ENCODE measurements around the gene HK3. TPM values are rescaled to one million over a fixed set of nuclear protein-coding genes. Genes with fewer than 3 reads are reported as not detected.

Gene HK3
- total RNA-seq, 1 donor, result 24.2 TPM

DNA sequence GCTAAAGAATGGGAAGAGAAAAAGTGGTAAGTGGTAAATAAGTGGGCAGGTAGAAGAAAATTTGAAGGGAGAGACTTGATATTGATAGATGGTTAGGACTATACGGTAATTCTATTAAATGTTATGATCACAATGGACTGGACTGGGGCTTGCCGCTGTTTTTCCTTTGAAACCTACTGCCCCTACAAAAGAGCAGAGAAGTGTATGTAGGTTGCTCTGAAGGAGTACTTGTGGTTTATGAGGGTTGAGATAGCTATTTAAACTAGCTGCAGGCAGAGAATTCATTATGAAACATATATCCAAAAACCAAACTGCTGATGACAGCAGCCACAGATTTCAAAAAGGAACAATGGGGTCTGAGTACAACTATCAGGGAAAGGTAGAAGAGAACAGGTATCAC is 16.8 kb upstream of the HK3 start:
- Histone ChIP-seq H3K4me1 (ENCODE audit: insufficient read depth, low read length) (no peaks in the 10 kb centered on the region), H3K9me3 (ENCODE audit: low read depth, low read length) (no peaks in the 10 kb centered on the region), H3K4me3 (ENCODE audit: low read length) (no peak overlapping the region), H3K27me3 (ENCODE audit: insufficient read depth, low read length) (no peaks in the 10 kb centered on the region)

DNA sequence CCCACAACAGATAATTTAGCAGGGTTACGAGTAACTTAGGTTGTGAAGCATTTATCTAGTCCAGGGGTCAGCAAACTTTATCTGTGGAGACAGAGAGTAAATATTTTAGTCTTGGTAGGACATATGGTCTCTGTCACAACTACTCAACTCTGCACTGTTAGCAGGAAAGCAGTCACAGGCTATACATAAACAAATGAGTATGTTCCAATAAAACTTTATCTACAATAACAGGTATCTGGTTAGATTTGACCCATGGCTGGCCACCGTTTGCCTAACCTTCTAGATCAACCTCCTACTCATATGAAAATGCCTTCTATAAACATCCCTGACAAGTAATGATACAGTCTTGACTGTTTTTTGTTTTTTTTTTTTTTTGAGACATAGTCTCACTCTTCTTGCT is 13.0 kb upstream of the HK3 start:
- Histone ChIP-seq H3K4me3 (ENCODE audit: low read length) (no peak overlapping the region), H3K27me3 (ENCODE audit: insufficient read depth, low read length) (no peaks in the 10 kb centered on the region)

DNA sequence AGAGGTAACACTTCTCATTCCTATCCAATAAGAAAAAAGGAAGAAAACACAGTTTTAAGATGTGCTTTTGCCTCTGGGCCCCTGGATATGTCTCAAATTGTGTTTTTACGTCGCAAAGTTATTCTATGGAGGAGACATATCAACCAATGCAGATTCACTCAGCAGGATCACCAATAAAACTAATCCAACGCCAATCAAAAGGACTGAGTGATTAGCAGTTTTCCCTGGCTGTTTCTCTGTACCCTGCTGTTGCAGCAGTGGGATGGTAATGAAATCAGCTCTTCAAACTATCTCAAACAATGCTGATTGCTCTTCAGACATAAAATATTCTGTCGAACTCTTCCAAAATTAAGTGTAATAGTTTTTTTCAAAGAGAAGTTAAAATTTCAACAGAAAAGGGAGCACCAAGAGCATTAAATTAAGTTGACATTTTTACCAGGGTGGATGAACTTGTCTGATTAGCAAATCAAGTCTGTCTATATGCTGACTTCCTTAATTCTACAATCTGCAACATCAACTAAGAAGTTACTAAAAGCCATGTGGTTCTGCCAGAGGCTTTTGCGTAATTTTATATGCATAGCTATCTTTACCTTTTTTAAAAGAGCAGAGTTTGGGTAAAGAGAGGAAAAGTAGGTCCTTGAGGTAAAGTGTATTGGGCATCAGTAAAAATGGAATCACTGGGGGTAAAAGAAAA is 9.7 kb upstream of the HK3 start:
- H3K4me3 ChIP-seq (ENCODE audit: low read length), result no peak overlapping the region
- no peaks in the 10 kb centered on the region for H3K9me3 ChIP-seq (ENCODE audit: low read depth, low read length)
- H3K4me1 ChIP-seq (ENCODE audit: insufficient read depth, low read length), result peaks cover 24% of the 10 kb centered on the region
- no peaks in the 10 kb centered on the region for H3K27me3 ChIP-seq (ENCODE audit: insufficient read depth, low read length)

More for the DNA sequence above, 13.0 kb upstream of the HK3 start:
- no peaks in the 10 kb centered on the region for H3K9me3 ChIP-seq (ENCODE audit: low read depth, low read length)
- H3K4me1 ChIP-seq (ENCODE audit: insufficient read depth, low read length), result peaks cover 22% of the 10 kb centered on the region

DNA sequence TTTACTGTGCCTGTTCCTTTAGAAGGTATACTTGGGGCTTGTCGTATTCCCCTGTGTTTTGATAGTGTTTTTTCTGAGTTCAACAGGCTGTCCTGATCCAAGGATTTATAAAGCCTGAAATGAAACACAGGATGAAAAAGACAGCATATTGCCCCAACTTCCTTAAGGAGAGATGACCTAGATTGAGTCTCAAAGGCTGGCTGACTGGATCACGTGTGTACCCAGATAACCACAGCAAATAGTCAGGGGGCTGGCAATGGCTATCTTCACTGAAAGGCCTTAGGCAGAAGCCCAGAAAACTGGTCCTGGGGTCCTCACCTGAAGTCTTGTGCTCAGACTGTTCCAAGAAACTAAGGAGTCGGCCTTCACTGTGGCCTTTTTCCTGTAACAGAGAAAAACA is 7.7 kb upstream of the HK3 start:
- H3K4me1 ChIP-seq (ENCODE audit: insufficient read depth, low read length), result peaks cover 44% of the 10 kb centered on the region
- H3K9me3 ChIP-seq (ENCODE audit: low read depth, low read length), result no peaks in the 10 kb centered on the region
- H3K4me3 ChIP-seq (ENCODE audit: low read length), result no peak overlapping the region
- H3K27me3 ChIP-seq (ENCODE audit: insufficient read depth, low read length), result no peaks in the 10 kb centered on the region

DNA sequence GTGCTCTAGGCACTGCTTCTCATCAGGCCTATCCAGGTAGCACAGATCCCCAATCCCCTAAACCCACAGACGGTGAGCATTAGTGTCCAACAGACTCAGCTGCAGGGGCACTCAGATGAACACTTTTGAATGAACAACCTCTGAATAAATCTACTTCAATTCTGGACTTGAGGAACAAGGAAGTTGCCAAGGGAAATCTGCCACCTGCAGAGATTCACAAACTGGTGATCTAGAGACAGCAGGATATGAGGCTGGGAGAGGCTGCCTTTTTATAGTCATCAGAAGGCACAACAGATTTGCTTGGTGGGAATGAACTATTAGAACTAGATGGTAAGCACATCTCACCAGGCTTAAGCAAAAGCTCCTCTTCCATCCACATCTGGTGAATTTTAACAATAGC is 7.0 kb upstream of the HK3 start:
- Histone ChIP-seq H3K4me3 (ENCODE audit: low read length) (no peak overlapping the region), H3K9me3 (ENCODE audit: low read depth, low read length) (no peaks in the 10 kb centered on the region), H3K4me1 (ENCODE audit: insufficient read depth, low read length) (peaks cover 51% of the 10 kb centered on the region), H3K27me3 (ENCODE audit: insufficient read depth, low read length) (no peaks in the 10 kb centered on the region)

DNA sequence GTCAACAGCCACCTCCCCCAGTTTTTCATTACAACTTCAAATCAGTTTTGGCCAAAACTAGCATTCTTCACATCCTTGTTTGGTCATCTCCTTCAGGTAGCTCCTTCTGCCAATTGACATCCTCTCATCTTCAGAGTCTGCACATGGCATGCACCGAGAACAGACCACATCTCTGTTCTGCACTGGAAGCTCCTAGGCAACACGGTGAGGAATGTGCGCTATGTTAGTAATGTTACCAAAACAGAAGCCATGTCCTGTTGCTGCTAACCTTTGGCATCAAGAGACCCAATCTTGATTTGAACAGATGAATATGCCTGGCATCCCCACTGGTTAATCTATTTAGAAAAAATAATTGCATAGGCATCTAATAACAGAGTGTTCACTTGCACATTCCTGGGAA is 5.1 kb upstream of the HK3 start:
- H3K4me3 ChIP-seq (ENCODE audit: low read length), result no peak overlapping the region
- H3K4me1 ChIP-seq (ENCODE audit: insufficient read depth, low read length), result peaks cover 57% of the 10 kb centered on the region
- H3K9me3 ChIP-seq (ENCODE audit: low read depth, low read length), result no peaks in the 10 kb centered on the region

DNA sequence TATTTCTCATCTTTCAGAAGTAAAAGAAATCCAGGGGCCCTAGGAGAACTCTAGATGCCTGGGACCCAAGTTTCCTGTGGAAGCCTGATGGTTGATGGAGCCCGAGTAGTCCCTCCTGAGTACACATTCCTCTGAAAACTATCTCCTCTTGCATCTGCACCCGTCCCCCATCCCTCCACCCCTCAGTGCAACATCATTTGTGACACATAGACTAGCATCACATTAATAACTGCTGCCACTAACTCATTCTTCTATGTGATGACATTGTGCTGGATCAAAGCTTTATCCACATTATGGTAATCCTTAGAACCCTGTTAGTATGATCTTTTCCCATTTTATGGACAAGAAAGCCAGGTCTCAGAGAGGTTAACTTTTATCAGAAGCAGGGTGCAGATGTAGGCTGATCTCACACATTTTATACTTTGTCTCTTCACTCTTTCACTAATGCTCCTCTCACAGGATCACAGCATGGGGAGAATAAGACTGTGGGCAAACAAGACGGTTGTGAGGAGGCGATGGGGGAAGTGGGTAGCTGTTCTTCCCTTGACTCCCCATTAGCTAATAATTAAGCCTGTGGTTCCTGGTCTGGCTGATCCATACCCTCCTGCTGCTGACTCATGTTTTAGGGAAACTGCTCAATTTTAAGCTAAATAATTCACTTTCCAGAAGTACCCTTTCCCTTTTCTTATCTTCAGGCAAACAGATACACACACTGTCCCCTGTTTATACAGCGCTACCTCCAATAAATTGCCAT is 3.9 kb upstream of the HK3 start:
- Histone ChIP-seq H3K9me3 (ENCODE audit: low read depth, low read length) (no peaks in the 10 kb centered on the region), H3K4me3 (ENCODE audit: low read length) (no peak overlapping the region), H3K4me1 (ENCODE audit: insufficient read depth, low read length) (peaks cover 56% of the 10 kb centered on the region), H3K27me3 (ENCODE audit: insufficient read depth, low read length) (no peaks in the 10 kb centered on the region)

More for the DNA sequence above, 5.1 kb upstream of the HK3 start:
- no peaks in the 10 kb centered on the region for H3K27me3 ChIP-seq (ENCODE audit: insufficient read depth, low read length)

DNA sequence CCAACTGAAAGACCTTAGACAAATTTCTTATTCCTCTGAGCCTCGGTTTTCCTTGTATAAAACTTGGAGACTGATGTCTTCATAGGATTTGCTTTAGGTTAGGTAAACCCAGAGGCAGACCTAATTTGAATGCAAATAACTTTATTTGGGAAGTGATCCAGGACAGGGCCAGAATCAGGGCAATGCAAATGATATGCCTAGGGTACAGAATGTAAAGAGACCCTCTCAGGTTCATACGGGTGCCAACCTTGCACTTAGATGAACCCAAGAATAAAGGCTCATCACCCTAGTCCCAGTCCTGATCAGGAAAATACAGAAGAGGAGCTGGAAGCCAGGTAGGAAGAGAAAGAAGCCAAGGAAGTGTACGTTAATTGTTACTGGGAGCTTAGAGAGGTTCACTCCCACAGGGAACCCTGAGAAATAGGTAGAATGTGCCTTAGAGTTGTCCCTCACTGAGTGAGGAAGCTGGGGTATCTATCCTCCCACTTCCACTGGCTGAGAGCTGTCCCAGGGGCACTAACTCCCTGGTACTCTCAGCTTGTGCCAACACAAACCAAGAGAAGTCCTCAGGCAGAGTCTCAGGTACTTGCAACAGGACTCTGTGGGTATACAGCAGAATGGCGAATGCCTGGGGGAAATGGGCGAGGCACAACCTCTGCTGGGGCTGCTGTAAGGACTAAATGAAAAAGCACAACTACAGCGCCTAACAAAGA is 3.1 kb upstream of the HK3 start:
- Histone ChIP-seq H3K27me3 (ENCODE audit: insufficient read depth, low read length) (no peaks in the 10 kb centered on the region), H3K9me3 (ENCODE audit: low read depth, low read length) (no peaks in the 10 kb centered on the region), H3K4me1 (ENCODE audit: insufficient read depth, low read length) (peaks cover 63% of the 10 kb centered on the region), H3K4me3 (ENCODE audit: low read length) (no peak overlapping the region)

DNA sequence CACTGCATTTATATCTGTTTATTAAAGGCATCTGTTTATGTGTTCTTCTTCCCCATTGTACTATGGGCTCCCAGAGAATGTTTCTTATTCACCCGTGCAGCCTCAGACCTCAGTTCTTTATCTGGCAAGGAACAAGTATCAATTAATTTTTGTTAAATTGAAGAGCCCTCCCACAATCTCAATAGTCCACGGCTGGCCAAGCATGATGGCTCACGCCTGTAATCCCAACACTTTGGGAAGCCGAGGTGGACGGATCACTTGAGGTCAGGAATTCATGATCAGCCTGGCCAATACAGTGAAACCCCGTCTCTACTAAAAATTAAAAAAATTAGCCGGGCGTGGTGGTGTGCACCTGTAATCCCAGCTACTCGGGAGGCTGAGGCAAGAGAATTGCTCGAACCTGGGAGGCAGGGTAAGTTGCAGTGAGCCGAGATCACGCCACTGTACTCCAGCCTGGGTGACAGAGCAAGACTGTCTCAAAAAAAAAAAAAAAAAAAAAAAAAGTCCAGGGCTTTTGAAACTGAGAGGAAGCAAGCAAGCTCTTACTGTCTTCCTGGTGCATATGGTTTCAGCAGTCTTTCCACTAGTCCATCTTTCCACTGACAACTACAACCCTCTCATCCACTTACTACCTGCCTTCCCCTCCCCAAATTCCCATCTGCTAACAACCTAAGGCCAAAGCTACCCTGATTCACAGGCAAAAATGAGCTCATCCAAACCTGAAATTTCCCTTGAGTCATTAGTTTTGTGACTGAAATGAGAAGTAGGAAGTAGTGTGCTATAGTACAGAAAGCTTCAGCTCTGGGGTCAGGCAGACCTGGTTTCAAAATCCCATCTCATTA is 2.3 kb upstream of the HK3 start:
- Histone ChIP-seq H3K4me1 (ENCODE audit: insufficient read depth, low read length) (peaks cover 71% of the 10 kb centered on the region), H3K27me3 (ENCODE audit: insufficient read depth, low read length) (no peaks in the 10 kb centered on the region), H3K4me3 (ENCODE audit: low read length) (no peak overlapping the region), H3K9me3 (ENCODE audit: low read depth, low read length) (no peaks in the 10 kb centered on the region)

DNA sequence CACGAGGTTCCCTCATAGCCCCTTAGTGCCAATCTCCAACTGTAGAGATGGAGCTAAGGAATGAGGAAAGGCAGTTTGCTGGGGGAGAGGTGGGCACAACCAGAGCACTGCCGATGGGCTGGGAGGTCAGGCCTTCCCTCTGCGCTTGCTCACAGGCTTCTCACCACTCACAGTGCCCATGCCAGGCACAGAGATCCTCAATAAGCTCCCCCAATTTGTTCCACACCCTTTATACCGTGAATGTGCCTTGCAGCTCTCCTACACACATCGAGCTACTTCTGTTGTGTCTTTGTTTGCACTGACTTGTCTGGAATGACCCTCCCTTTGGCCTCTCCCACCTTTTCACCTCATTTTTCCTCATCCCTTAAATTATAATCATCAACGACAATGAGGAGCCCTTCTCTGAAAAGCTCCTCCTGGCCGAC is 1.6 kb upstream of the HK3 start:
- H3K27me3 ChIP-seq (ENCODE audit: insufficient read depth, low read length), result no peaks in the 10 kb centered on the region
- H3K9me3 ChIP-seq (ENCODE audit: low read depth, low read length), result no peaks in the 10 kb centered on the region
- H3K4me1 ChIP-seq (ENCODE audit: insufficient read depth, low read length), result peaks cover 78% of the 10 kb centered on the region
- no peak overlapping the region for H3K4me3 ChIP-seq (ENCODE audit: low read length)

DNA sequence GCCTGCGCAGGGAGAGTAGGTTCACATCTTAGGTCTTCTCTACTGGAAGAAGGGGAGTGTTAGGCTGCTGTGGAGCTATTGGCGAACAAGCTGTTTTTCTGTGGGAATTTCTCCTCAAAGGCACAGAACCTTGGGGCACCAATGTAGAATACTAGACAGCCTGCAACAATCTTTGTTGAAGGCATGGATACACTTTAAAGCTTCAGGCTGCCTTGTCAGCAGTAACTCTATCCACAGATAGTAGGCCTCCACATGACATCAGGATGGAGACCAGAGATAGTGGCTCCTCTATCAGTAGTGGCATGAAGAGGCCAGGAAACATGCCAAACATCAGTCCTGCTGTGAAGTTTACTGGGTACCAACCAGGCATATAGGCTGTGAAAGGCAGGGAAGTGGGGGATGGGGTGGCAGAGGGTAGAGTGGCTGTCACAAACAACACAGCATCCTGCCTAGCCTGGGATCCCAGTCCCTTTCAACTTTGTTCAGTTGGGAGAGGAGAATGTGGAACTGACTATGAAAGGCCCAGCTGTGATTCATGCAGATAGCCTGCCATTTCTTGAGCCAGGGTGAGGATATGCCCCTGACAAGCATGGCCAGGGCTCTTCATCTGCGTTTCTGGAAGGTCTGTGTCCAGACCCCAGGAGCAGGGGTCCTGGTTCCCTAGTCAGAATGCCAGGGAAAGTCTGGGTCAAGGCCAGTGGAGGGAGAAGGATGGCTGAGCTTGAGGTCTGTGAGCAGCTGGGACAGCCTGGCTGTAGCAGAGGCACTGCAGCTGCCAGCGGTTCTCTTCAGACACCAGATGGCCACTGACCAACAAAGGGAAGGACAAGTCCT is 1.0 kb upstream of the HK3 start:
- H3K27me3 ChIP-seq (ENCODE audit: insufficient read depth, low read length), result no peaks in the 10 kb centered on the region
- no peaks in the 10 kb centered on the region for H3K9me3 ChIP-seq (ENCODE audit: low read depth, low read length)
- peaks cover 84% of the 10 kb centered on the region for H3K4me1 ChIP-seq (ENCODE audit: insufficient read depth, low read length)
- H3K4me3 ChIP-seq (ENCODE audit: low read length), result no peak overlapping the region

DNA sequence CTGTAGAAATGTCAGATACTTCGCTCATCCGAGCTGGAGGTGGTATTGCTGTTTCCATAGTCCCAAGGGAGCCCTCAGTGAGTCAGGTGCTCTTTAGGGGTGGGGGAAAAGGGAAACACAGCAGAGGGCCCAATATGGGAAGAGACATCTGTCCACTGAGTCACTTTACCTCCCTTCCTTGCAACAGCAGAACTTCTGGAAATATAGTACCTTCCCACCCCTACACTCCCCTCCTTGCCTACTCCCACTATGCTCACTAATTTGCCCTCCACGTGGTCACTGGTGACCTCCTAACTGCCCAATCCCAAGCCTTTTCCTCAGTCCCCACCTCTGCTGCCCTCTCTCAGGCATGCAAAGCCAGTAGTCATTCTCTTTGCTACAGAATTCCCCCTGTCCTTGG is 1.9 kb downstream of the HK3 start:
- Histone ChIP-seq H3K9me3 (ENCODE audit: low read depth, low read length) (no peaks in the 10 kb centered on the region), H3K4me3 (ENCODE audit: low read length) (peak overlapping the region; percentile 55), H3K4me1 (ENCODE audit: insufficient read depth, low read length) (peaks cover 95% of the 10 kb centered on the region), H3K27me3 (ENCODE audit: insufficient read depth, low read length) (no peaks in the 10 kb centered on the region)

DNA sequence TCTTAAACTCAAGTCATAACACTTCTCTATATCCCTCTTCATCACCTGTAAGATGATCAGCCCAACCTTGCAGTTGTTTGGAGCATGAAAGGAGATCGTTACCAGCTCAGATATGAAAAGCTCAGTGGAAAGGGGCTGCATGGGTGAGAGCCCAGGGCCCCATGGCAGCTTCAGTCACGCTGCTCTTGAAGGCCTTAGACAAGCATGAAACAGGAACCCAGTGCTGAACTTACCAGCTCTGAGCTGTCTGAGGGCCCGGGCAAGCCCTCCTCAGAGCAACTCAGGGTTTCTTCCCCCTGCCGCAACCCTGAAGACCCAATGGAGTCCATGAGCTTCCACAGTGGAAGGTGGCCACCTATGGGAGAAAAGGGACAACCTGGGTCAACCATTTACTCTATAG is 3.3 kb downstream of the HK3 start:
- H3K27me3 ChIP-seq (ENCODE audit: insufficient read depth, low read length), result no peaks in the 10 kb centered on the region
- H3K4me3 ChIP-seq (ENCODE audit: low read length), result no peak overlapping the region
- H3K9me3 ChIP-seq (ENCODE audit: low read depth, low read length), result no peaks in the 10 kb centered on the region
- peaks cover 85% of the 10 kb centered on the region for H3K4me1 ChIP-seq (ENCODE audit: insufficient read depth, low read length)

DNA sequence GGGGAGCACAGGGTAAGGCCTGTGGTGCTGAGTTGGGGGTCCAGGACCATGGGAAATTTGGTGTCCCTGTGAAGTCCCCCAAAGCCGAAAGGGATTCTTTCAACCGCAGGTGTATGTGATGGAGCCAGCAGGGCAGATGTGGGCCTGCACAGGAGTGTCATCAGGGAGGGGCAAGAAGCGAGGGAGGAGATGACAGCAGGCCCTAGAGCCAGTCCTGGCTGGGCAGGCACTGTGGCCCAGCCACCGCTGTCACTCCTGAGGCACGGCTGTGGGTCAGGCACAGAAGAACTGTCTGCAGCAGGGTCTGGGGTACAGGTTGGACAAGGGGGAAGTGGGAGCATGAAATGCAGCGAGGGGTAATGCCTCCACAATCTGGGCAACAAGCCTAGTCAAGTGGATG is 4.8 kb downstream of the HK3 start:
- no peak overlapping the region for H3K4me3 ChIP-seq (ENCODE audit: low read length)
- no peaks in the 10 kb centered on the region for H3K9me3 ChIP-seq (ENCODE audit: low read depth, low read length)

More for the DNA sequence above, 4.8 kb downstream of the HK3 start:
- H3K4me1 ChIP-seq (ENCODE audit: insufficient read depth, low read length), result peaks cover 70% of the 10 kb centered on the region
- H3K27me3 ChIP-seq (ENCODE audit: insufficient read depth, low read length), result no peaks in the 10 kb centered on the region

All from mononuclear cell (primary cell).